Measurements from ENCODE around the gene RALBP1.
"Not testable (repeated sequence)": the region's sequence is repeated elsewhere in the genome, so short reads cannot be mapped to it uniquely, and the experiment has no call there.

Gene RALBP1

GRCh38 chr18:9474983-9475642, at the start of gene RALBP1:
Gene RALBP1 (plus strand): TSS chr18:9475513. CDS start chr18:9513046, 37,533 bp downstream.
- peak; percentile 98 for DNase-seq (ENCODE audit: low spot score)

- DNase-seq (ENCODE audit: low spot score) = no peak
Observed at GRCh38 chr18:9426753-9427152, 48.6 kb upstream of the RALBP1 start.

GRCh38 chr18:9428301-9428706, 47.0 kb upstream of the RALBP1 start:
- no peak for DNase-seq (ENCODE audit: low spot score)

GRCh38 chr18:9428862-9429661, 46.3 kb upstream of the RALBP1 start:
- no peak for DNase-seq (ENCODE audit: low spot score)

- DNase-seq (ENCODE audit: low spot score) = no peak
Observed at GRCh38 chr18:9429662-9429993, 45.7 kb upstream of the RALBP1 start.

GRCh38 chr18:9430315-9430714, 45.0 kb upstream of the RALBP1 start:
- not testable (repeated sequence) for DNase-seq (ENCODE audit: low spot score)

- DNase-seq (ENCODE audit: low spot score) = no peak
Observed at GRCh38 chr18:9431296-9431695, 44.0 kb upstream of the RALBP1 start.

GRCh38 chr18:9433122-9433521, 42.2 kb upstream of the RALBP1 start:
- not testable (repeated sequence) for DNase-seq (ENCODE audit: low spot score)

- DNase-seq (ENCODE audit: low spot score) = no peak
Observed at GRCh38 chr18:9433671-9434121, 41.6 kb upstream of the RALBP1 start.

GRCh38 chr18:9434122-9434701, 41.1 kb upstream of the RALBP1 start:
- no peak for DNase-seq (ENCODE audit: low spot score)

- DNase-seq (ENCODE audit: low spot score) = no peak
Observed at GRCh38 chr18:9435041-9435440, 40.3 kb upstream of the RALBP1 start.

- no peak for DNase-seq (ENCODE audit: low spot score)
Observed at GRCh38 chr18:9436206-9436929, 38.9 kb upstream of the RALBP1 start.

GRCh38 chr18:9437021-9437437, 38.3 kb upstream of the RALBP1 start:
- no peak for DNase-seq (ENCODE audit: low spot score)

GRCh38 chr18:9437672-9438071, 37.6 kb upstream of the RALBP1 start:
- DNase-seq (ENCODE audit: low spot score) = no peak

- DNase-seq (ENCODE audit: low spot score) = no peak
Observed at GRCh38 chr18:9441061-9441460, 34.3 kb upstream of the RALBP1 start.

- DNase-seq (ENCODE audit: low spot score) = no peak
Observed at GRCh38 chr18:9444549-9444948, 30.8 kb upstream of the RALBP1 start.

- no peak for DNase-seq (ENCODE audit: low spot score)
Observed at GRCh38 chr18:9446839-9447238, 28.5 kb upstream of the RALBP1 start.

GRCh38 chr18:9447334-9447733, 28.0 kb upstream of the RALBP1 start:
- DNase-seq (ENCODE audit: low spot score) = no peak

- no peak for DNase-seq (ENCODE audit: low spot score)
Observed at GRCh38 chr18:9449600-9450414, 25.5 kb upstream of the RALBP1 start.

- not testable (repeated sequence) for DNase-seq (ENCODE audit: low spot score)
Observed at GRCh38 chr18:9450920-9451319, 24.4 kb upstream of the RALBP1 start.

GRCh38 chr18:9453283-9453682, 22.0 kb upstream of the RALBP1 start:
- DNase-seq (ENCODE audit: low spot score) = no peak
